Heart right ventricle (tissue), 16 donors: ENCODE results near the gene GRIK4. TPM values are rescaled to one million over a fixed set of nuclear protein-coding genes. Genes with fewer than 3 reads are reported as not detected.

Experiments used
- ATAC-seq, 8 donors: fragments of 200-7000 bp; cut with Tn5 transposase; one replicate each; pipeline ENCODE4 v1.9.1; 2020; ENCODE audit warnings: mild to moderate bottlenecking in 8 of 8, moderate library complexity in 8 of 8, moderate number of reproducible peaks in 1 of 8
- DNase-seq, 2 donors: peaks; one replicate each; pipeline ENCODE4 v3.0.0-alpha.2; 2020
- H3K27ac ChIP-seq, 10 donors: fragments of 200-600 bp; sonication (generic) in 2 of 10; one replicate each; pipeline versions ENCODE4 v1.5.0 to v1.8.0; 2020 to 2022; ENCODE audit warnings: mild to moderate bottlenecking in 3 of 10
- H3K27me3 ChIP-seq, 7 donors: fragments of 200-600 bp; one replicate each; pipeline ENCODE4 v1.8.0; 2021 to 2022; ENCODE audit warnings: mild to moderate bottlenecking in 2 of 7
- H3K36me3 ChIP-seq, 9 donors: fragments of 200-600 bp; sonication (generic) in 1 of 9; one replicate each; pipeline versions ENCODE4 v1.5.0 to v1.8.0; 2020 to 2022; ENCODE audit warnings: mild to moderate bottlenecking in 2 of 9
- H3K4me1 ChIP-seq, 9 donors: fragments of 200-600 bp; sonication (generic) in 1 of 9; one replicate each; pipeline versions ENCODE4 v1.5.0 to v1.8.0; 2020 to 2022; ENCODE audit warnings: mild to moderate bottlenecking in 4 of 9
- H3K4me3 ChIP-seq, 10 donors: fragments of 200-600 bp; sonication (generic) in 2 of 10; one replicate each; pipeline versions ENCODE4 v1.5.0 to v1.8.0; 2020 to 2022; ENCODE audit warnings: mild to moderate bottlenecking in 7 of 10, moderate library complexity in 2 of 10
- H3K9me3 ChIP-seq, 11 donors: fragments of 200-600 bp in 10 of 11; sonication (generic) in 2 of 11; one replicate each; pipeline versions ENCODE4 v1.5.0 to v1.8.0; 2013 to 2022; ENCODE audit warnings: mild to moderate bottlenecking in 2 of 11, control low read depth in 1 of 11, moderate library complexity in 1 of 11
- WGBS, 2 donors: extraction: QIAGEN DNeasy Blood & Tissue Kit; methylation state at CpG; one replicate each; pipeline ENCODE4 v1.1.7; 2013; ENCODE audit warnings: inconsistent platforms in 1 of 2; 5-methylcytosine and 5-hydroxymethylcytosine counted together
- intact Hi-C, 10 donors: fragments of 100-400 bp; cut with DNase I; formaldehyde crosslinking; loops; one replicate each; pipeline versions ENCODE4 v1.11.1 to v1.14.2; 2022
- polyA plus RNA-seq, 2 donors: library from polyadenylated mRNA; stranded (reverse); fragments of 200-250 nt; gene quantifications; one replicate each; pipeline ENCODE4 v1.2.3, GENCODE V29; 2013
- total RNA-seq, 10 donors: library from RNA; stranded (reverse); fragmentation: NEBNext Ultra II Directional in 3 of 10; extraction: Animal tissue kit (Norgen Biotek cat#: 25700) in 3 of 10; gene quantifications; one replicate each; pipeline versions ENCODE4 v1.2.1 to v1.2.4, GENCODE V29; 2021 to 2023
- TF ChIP-seq, protein P1 (sequence below), 9 donors: fragments of 200-600 bp; sonication (generic) in 2 of 9; IDR thresholded peaks; one replicate each; pipeline versions ENCODE4 v1.5.0 to v1.8.0; 2021 to 2022; ENCODE audit warnings: antibody characterized with exemption in 9 of 9, mild to moderate bottlenecking in 5 of 9, moderate library complexity in 1 of 9
- donor health status: Arrhythmogenic right ventricular cardiomyopathy.
- donor health status: ischemic (EF 13 %, LVEDD 7.1; RV severe dilation, severe dysfunction).
- donor health status: healthy with polysubstance abuse.
- donor health status: DM: no; HTN: yes; CAD: no.
- donor health status: DM: no; HTN: no; CAD: no.
- donor health status: ischemic (EF 25% LVEDD 6.9; RV normal size, moderate dysfunction).
- donor health status: ischemic (EF 25% LVEDD 5.7; RV mildly dilated, moderate dysfunction).
- donor health status: healthy.
- donor health status: DM: yes; HTN: yes; CAD: no.
- donor health status: Ischemic cardiomyopathy.
- donor health status: ischemic (EF 35%, LVEDD 5.7; RV mildly dilated, moderate dysfunction).
- donor health status: nonischemic (EF 11% LVEDD 7.7; RV severe dilation, severe dysfunction).
- donor health status: DM: yes; HTN: yes; CAD: no.
- donor health status: PGD.
- donor health status: ischemic (EF 29% LVEDD 5.4; RV normal size, mild dysfunction).
- donor health status: nonischemic (EF 23%, LVEDD 6.1; RV moderate dilation, normal function).

Gene GRIK4
- total and polyA plus RNA-seq, 12 donors, result 0.01 to 0.85 (median 0.37) TPM; not detected in 6

DNA sequence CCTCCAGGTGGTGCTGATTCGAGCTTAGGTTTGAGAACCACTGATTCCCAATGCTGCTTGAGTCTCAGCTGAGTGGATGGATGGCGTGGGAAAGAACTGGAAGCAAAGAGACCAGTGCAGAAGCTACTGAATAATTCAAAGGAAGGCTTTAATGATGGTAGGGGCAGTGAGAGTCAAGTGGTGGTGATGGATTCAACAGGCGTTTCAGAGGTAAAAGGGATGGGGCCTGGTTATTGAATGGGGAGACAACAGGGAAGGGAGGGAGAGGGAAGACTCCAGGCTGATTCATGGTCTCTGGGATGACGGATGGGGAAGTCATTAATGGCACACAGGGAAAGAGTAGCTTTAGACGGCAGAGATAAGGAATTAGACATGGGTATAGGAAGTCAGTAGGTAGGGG lies 408.0 kb downstream of the GRIK4 start:
- Histone ChIP-seq H3K36me3 (no peaks in the 10 kb centered on the region), H3K4me3 (no peak overlapping the region), H3K4me1 (no peaks in the 10 kb centered on the region), H3K27me3 (peaks cover 0 to 52% (median 17%) of the 10 kb centered on the region in 7 donors), H3K27ac (no peak overlapping the region), H3K9me3 (no peaks in the 10 kb centered on the region)
- 63 to 67% methylated on average over 5 of the region's 5 CpGs for WGBS, 2 donors
- ATAC-seq (no peak), DNase-seq (no peak)
- intact Hi-C loops, result no loop called here
- TF ChIP-seq, protein P1, sequence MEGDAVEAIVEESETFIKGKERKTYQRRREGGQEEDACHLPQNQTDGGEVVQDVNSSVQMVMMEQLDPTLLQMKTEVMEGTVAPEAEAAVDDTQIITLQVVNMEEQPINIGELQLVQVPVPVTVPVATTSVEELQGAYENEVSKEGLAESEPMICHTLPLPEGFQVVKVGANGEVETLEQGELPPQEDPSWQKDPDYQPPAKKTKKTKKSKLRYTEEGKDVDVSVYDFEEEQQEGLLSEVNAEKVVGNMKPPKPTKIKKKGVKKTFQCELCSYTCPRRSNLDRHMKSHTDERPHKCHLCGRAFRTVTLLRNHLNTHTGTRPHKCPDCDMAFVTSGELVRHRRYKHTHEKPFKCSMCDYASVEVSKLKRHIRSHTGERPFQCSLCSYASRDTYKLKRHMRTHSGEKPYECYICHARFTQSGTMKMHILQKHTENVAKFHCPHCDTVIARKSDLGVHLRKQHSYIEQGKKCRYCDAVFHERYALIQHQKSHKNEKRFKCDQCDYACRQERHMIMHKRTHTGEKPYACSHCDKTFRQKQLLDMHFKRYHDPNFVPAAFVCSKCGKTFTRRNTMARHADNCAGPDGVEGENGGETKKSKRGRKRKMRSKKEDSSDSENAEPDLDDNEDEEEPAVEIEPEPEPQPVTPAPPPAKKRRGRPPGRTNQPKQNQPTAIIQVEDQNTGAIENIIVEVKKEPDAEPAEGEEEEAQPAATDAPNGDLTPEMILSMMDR (IDR thresholded peaks at IDR 0.05), result no peak

DNA sequence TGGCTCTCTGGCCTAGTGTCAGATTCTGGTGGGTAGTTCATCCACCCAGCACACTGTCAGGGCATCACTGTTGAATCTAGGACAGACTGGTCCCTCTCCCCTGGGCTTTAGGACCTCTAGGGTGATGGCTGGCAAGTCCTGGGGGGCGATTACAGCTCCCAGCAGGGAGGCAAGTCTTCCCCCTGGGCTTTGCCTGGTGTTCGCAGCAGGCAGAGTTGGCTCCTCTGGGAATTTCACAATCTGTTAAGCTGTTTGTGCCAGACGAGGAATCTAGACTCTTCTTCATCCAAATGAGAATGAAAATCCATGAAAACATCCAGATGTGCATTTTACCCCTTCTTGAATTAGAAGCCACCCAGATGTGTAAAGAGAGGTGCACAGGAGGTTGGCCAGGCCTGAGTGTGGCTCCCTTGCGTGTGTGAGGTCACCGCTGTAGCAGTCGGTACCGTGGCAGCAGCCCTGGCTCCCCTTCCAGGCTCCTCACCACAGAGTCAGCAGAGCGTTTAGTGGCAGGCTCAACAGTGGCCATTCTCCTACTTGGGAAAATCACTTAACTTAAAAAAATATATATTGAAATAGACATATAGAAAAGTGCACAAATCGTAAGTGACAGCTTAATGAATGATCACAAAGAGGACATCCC lies 412.4 kb downstream of the GRIK4 start:
- H3K9me3 ChIP-seq, result no peaks in the 10 kb centered on the region
- no peak overlapping the region for H3K4me3 ChIP-seq
- no peak for ATAC-seq
- intact Hi-C loops, result loop anchor here in 1 of 10 donors (10.0 kb wide), 1 partner anchor 261 kb away; no protein-coding TSS in a partner anchor
- TF ChIP-seq, protein P1 (IDR thresholded peaks at IDR 0.05), result no peak
- peaks cover 0 to 14% (median 0%) of the 10 kb centered on the region in 7 donors for H3K27me3 ChIP-seq
- no peak for DNase-seq
- H3K36me3 ChIP-seq, result no peaks in the 10 kb centered on the region
- 84% methylated on average over 9 of the region's 9 CpGs for WGBS, 2 donors
- H3K27ac ChIP-seq, result no peak overlapping the region
- no peaks in the 10 kb centered on the region for H3K4me1 ChIP-seq

DNA sequence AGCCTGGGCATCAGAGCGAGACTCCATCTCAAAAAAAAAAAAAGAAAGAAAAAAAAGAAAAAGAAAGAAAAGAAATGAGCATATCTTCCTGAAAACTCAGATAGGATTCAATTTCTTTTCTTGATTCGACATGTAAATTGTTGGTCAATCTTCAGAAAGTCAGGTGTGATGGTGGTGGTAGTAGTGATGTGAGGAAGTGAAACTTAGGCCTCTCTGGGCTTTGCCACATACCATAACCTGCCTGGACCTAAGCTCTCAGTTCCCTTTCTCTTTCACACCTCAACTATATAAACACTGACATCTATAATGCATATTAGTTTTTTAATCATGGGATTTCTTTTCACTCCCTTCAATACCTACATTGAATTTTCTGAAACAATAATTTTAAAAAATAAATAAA lies 414.4 kb downstream of the GRIK4 start:
- 96% methylated on average over 2 of the region's 2 CpGs for WGBS, 2 donors
- intact Hi-C loops, result loop anchor here in 2 of 10 donors (5.0 to 10.0 kb wide), 2 partner anchors 259 to 266 kb away; no protein-coding TSS in a partner anchor

DNA sequence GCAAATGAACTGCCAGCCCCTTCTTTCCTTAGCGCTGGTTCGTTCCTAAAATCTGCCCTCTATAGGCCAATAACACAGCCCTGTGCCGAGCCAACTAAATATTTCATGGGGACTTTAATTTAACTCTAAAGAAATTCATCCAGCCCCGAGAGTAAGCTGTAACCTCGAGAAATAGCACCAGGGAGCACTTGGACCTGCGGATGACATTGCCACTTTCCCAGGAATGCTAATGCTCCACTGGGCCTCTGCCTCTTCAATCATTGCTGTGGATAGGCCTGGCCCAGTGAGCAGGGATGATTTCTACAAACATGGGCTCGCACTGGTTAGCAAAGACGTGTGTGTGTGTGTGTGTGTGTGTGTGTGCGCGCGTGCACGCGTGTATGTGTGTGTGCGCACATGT lies 417.1 kb downstream of the GRIK4 start:
- no peak overlapping the region for H3K27ac ChIP-seq
- TF ChIP-seq, protein P1 (IDR thresholded peaks at IDR 0.05), result no peak
- intact Hi-C loops, result loop anchor here in 2 of 10 donors (5.0 to 10.0 kb wide), 2 partner anchors 256 to 264 kb away; no protein-coding TSS in a partner anchor
- H3K36me3 ChIP-seq, result no peaks in the 10 kb centered on the region
- no peaks in the 10 kb centered on the region for H3K9me3 ChIP-seq
- ATAC-seq, result no peak
- WGBS, 2 donors, result 77 to 79% methylated on average over 14 of the region's 14 CpGs
- DNase-seq, result no peak
- no peaks in the 10 kb centered on the region for H3K4me1 ChIP-seq
- H3K4me3 ChIP-seq, result no peak overlapping the region
- peaks cover 0 to 15% (median 0%) of the 10 kb centered on the region in 7 donors for H3K27me3 ChIP-seq

More for the DNA sequence above, 414.4 kb downstream of the GRIK4 start:
- ATAC-seq (no peak), DNase-seq (no peak)
- Histone ChIP-seq H3K9me3 (no peaks in the 10 kb centered on the region), H3K4me1 (no peaks in the 10 kb centered on the region), H3K4me3 (no peak overlapping the region), H3K27me3 (peaks cover 0 to under 1% (median 0%) of the 10 kb centered on the region in 7 donors), H3K27ac (no peak overlapping the region), H3K36me3 (no peaks in the 10 kb centered on the region)
- TF ChIP-seq, protein P1 (IDR thresholded peaks at IDR 0.05), result no peak
